KOPT-K1 (cell line): Measurements from ENCODE around the gene NRAP.

Source experiments
- H3K27ac ChIP-seq: fragments of 200-600 bp; sonication (generic); 2 replicates; pipeline ENCODE4 v1.5.1; 2016; ENCODE audit warnings: antibody characterized with exemption, mild to moderate bottlenecking, low read depth, low read length; ENCODE audit not compliant: poor library complexity, severe bottlenecking
- H3K36me3 ChIP-seq: fragments of 200-600 bp; sonication (generic); 2 replicates; pipeline ENCODE4 v1.5.1; 2017; ENCODE audit warnings: antibody characterized with exemption, mild to moderate bottlenecking, low read length, moderate library complexity; ENCODE audit not compliant: insufficient read depth
- H3K9me3 ChIP-seq: fragments of 200-600 bp; sonication (generic); 2 replicates; pipeline ENCODE4 v1.5.1; 2017; ENCODE audit warnings: antibody characterized with exemption, low read length, mild to moderate bottlenecking; ENCODE audit not compliant: insufficient read depth, poor library complexity, severe bottlenecking

Gene NRAP

GRCh38 chr10:113613977-113614690 is 49.7 kb downstream of the NRAP start:
- Histone ChIP-seq H3K27ac (no peak overlapping the region), H3K9me3 (no peaks in the 10 kb centered on the region), H3K36me3 (no peaks in the 10 kb centered on the region)

GRCh38 chr10:113613427-113613826 is 50.4 kb downstream of the NRAP start:
- Histone ChIP-seq H3K36me3 (no peaks in the 10 kb centered on the region), H3K9me3 (no peaks in the 10 kb centered on the region), H3K27ac (no peak overlapping the region)

- no peak overlapping the region for H3K27ac ChIP-seq
- no peaks in the 10 kb centered on the region for H3K36me3 ChIP-seq
- no peaks in the 10 kb centered on the region for H3K9me3 ChIP-seq
These were observed 51.7 kb downstream of the NRAP start for GRCh38 chr10:113612154-113612553.

- no peaks in the 10 kb centered on the region for H3K36me3 ChIP-seq
- H3K27ac ChIP-seq: no peak overlapping the region
These were observed 52.9 kb downstream of the NRAP start for GRCh38 chr10:113610631-113611601.

GRCh38 chr10:113609704-113610108 is 54.1 kb downstream of the NRAP start:
- H3K27ac ChIP-seq: no peak overlapping the region
- H3K9me3 ChIP-seq: no peaks in the 10 kb centered on the region
- H3K36me3 ChIP-seq: no peaks in the 10 kb centered on the region

More at GRCh38 chr10:113610631-113611601, 52.9 kb downstream of the NRAP start:
- H3K9me3 ChIP-seq: no peaks in the 10 kb centered on the region

- Histone ChIP-seq H3K27ac (no peak overlapping the region), H3K36me3 (no peaks in the 10 kb centered on the region), H3K9me3 (no peaks in the 10 kb centered on the region)
These were observed 58.4 kb downstream of the NRAP start for GRCh38 chr10:113605268-113605978.

GRCh38 chr10:113604572-113604971 is 59.3 kb downstream of the NRAP start:
- Histone ChIP-seq H3K9me3 (no peaks in the 10 kb centered on the region), H3K36me3 (no peaks in the 10 kb centered on the region), H3K27ac (no peak overlapping the region)

GRCh38 chr10:113603057-113603777 is 60.6 kb downstream of the NRAP start:
- Histone ChIP-seq H3K9me3 (no peaks in the 10 kb centered on the region), H3K36me3 (no peaks in the 10 kb centered on the region), H3K27ac (no peak overlapping the region)

GRCh38 chr10:113600569-113600968 is 63.3 kb downstream of the NRAP start:
- Histone ChIP-seq H3K36me3 (no peaks in the 10 kb centered on the region), H3K9me3 (no peaks in the 10 kb centered on the region), H3K27ac (no peak overlapping the region)

- H3K27ac ChIP-seq: no peak overlapping the region
- H3K36me3 ChIP-seq: no peaks in the 10 kb centered on the region
- H3K9me3 ChIP-seq: no peaks in the 10 kb centered on the region
These were observed 69.2 kb downstream of the NRAP start for GRCh38 chr10:113594652-113595051.

- Histone ChIP-seq H3K27ac (no peak overlapping the region), H3K9me3 (no peaks in the 10 kb centered on the region), H3K36me3 (no peaks in the 10 kb centered on the region)
These were observed 71.5 kb downstream of the NRAP start for GRCh38 chr10:113592380-113592779.

GRCh38 chr10:113590581-113590980 is 73.3 kb downstream of the NRAP start:
- Histone ChIP-seq H3K36me3 (no peaks in the 10 kb centered on the region), H3K27ac (no peak overlapping the region), H3K9me3 (no peaks in the 10 kb centered on the region)

- Histone ChIP-seq H3K27ac (no peak overlapping the region), H3K36me3 (no peaks in the 10 kb centered on the region), H3K9me3 (no peaks in the 10 kb centered on the region)
These were observed 74.6 kb downstream of the NRAP start for GRCh38 chr10:113589201-113589770.

GRCh38 chr10:113585949-113586348 is 77.9 kb downstream of the NRAP start:
- H3K36me3 ChIP-seq: no peaks in the 10 kb centered on the region
- no peak overlapping the region for H3K27ac ChIP-seq
- H3K9me3 ChIP-seq: no peaks in the 10 kb centered on the region
